K562 (cell line): ENCODE data around the gene BPI. TPM values are rescaled to one million over a fixed set of nuclear protein-coding genes. Genes with fewer than 3 reads are reported as not detected.
"Not testable (repeated sequence)": the region's sequence is repeated elsewhere in the genome, so short reads cannot be mapped to it uniquely, and the experiment has no call there.

ENCODE experiments used
- ATAC-seq: fragments of 200-7000 bp; cut with Tn5 transposase; 3 replicates; pipeline ENCODE4 v1.9.1; 2020; ENCODE audit warnings: moderate library complexity
- BruUV-seq: library from RNA; stranded (reverse); fragments of 400-500 nt; replicated peaks from 2 replicates; lab custom pipeline; 2021; lab: Mats Ljungman, UMichigan
- CTCF ChIA-PET: fragments of 300-600 bp; formaldehyde crosslinking; extraction: SDS; loops from one replicate; lab custom pipeline; 2021; ENCODE audit warnings: low intra/inter-chr PET ratio; lab: Yijun Ruan, JAX
- POLR2A ChIA-PET: fragments of 300-600, 350-650 bp; sonication (Branson Sonifier 250); formaldehyde crosslinking; extraction: SDS; loops from one replicate; lab custom pipeline; 2021; ENCODE audit warnings: antibody characterized with exemption, inconsistent platforms; lab: Yijun Ruan, JAX
- DNase-seq, 4 experiments: peaks; one replicate each; pipeline versions ENCODE4 v3.0.0 to v3.0.0-alpha.2; 2011 to 2018; ENCODE audit warnings: low spot score in 3 of 4, mixed read lengths in 3 of 4; ENCODE audit errors: extremely low read depth in 1 of 4
- FAIRE-seq: peaks from 2 replicates; lab custom pipeline; 2011; peaks lifted over from hg19 to GRCh38; lab: Jason Lieb, UNC
- H2AFZ ChIP-seq: 2 replicates; pipeline ENCODE4 v1.6.0; 2011; ENCODE audit warnings: low read depth, low read length, control low read depth, inconsistent platforms
- H3K27ac ChIP-seq: fragments of 200-600 bp; 3 replicates; pipeline ENCODE4 v1.8.0; 2011; ENCODE audit warnings: low read depth, mild to moderate bottlenecking, control low read depth, inconsistent platforms, low read length, moderate library complexity, mixed read lengths; ENCODE audit errors: extremely low read depth
- H3K27me3 ChIP-seq, 2 experiments: fragments of 300-600 bp in 1 of 2; 2 replicates in 1 of 2; 3 replicates in 1 of 2; pipeline versions ENCODE4 v1.6.0 to v1.8.0; 2011; ENCODE audit warnings: inconsistent platforms in 2 of 2, low read length in 2 of 2, mild to moderate bottlenecking in 1 of 2, mixed read lengths in 1 of 2, moderate library complexity in 1 of 2; ENCODE audit not compliant: control insufficient read depth in 2 of 2, insufficient read depth in 2 of 2
- H3K36me3 ChIP-seq: fragments of 300-600 bp; 3 replicates; pipeline ENCODE4 v1.8.0; 2011; ENCODE audit warnings: mild to moderate bottlenecking, low read length, inconsistent platforms; ENCODE audit not compliant: control insufficient read depth, insufficient read depth
- H3K4me1 ChIP-seq, 2 experiments: fragments of 200-600 bp in 1 of 2; replicated peaks in 1 of 2; 2 replicates in 1 of 2; 3 replicates in 1 of 2; pipeline versions ENCODE4 v1.5.1 to v1.8.0; 2011; ENCODE audit warnings: inconsistent platforms in 2 of 2, low read length in 2 of 2, mild to moderate bottlenecking in 1 of 2, mixed read lengths in 1 of 2, moderate library complexity in 1 of 2; ENCODE audit not compliant: control insufficient read depth in 2 of 2, insufficient read depth in 2 of 2
- H3K4me2 ChIP-seq: 2 replicates; pipeline ENCODE4 v1.6.1; 2011; ENCODE audit warnings: low read length, control low read depth, inconsistent platforms, mixed read lengths; ENCODE audit not compliant: insufficient read depth
- H3K4me3 ChIP-seq: fragments of 200-600 bp; sonication (generic), shearing (Covaris generic); 2 replicates; pipeline ENCODE4 v1.5.1; 2016; ENCODE audit warnings: control low read depth, inconsistent platforms
- H3K79me2 ChIP-seq: fragments of 200-600 bp; 3 replicates; pipeline ENCODE4 v1.8.0; 2011; ENCODE audit warnings: low read length, inconsistent platforms; ENCODE audit not compliant: control insufficient read depth, insufficient read depth
- H3K9ac ChIP-seq, 2 experiments: 2 replicates each; pipeline versions ENCODE4 v1.6.0 to v1.6.1; 2011; ENCODE audit warnings: low read depth in 2 of 2, low read length in 2 of 2, control low read depth in 1 of 2, inconsistent platforms in 1 of 2, mild to moderate bottlenecking in 1 of 2, mixed read lengths in 1 of 2; ENCODE audit not compliant: insufficient read depth in 1 of 2
- H3K9me1 ChIP-seq: one replicate; pipeline ENCODE4 v1.6.0; 2011; ENCODE audit warnings: inconsistent platforms, mild to moderate bottlenecking, low read length, moderate library complexity; ENCODE audit not compliant: control insufficient read depth, insufficient read depth
- H3K9me3 ChIP-seq: replicated peaks from 2 replicates; pipeline ENCODE4 v1.5.1; 2011; ENCODE audit warnings: low read depth, low read length, inconsistent platforms; ENCODE audit not compliant: control insufficient read depth, insufficient read depth
- H4K20me1 ChIP-seq: replicated peaks from 2 replicates; pipeline ENCODE4 v1.6.1; 2011; ENCODE audit warnings: low read length, inconsistent platforms, mixed read lengths; ENCODE audit not compliant: control insufficient read depth, insufficient read depth
- ZBTB40 ChIP-seq, 2 experiments: fragments of 450-650 bp in 1 of 2; sonication (generic) in 1 of 2; formaldehyde crosslinking in 1 of 2; IDR thresholded peaks; 2 replicates each; pipeline versions ENCODE4 v1.7.1 to v1.9.0; 2016 to 2022; ENCODE audit warnings: inconsistent platforms in 1 of 2, mild to moderate bottlenecking in 1 of 2, missing genetic modification reagents in 1 of 2
- WGBS: fragments of 100-300 bp; shearing (Covaris generic); methylation state at CpG from one replicate; pipeline ENCODE4 v1.1.6; 2016; ENCODE audit warnings: low coverage, mixed read lengths; ENCODE audit not compliant: insufficient coverage; ENCODE audit errors: missing lambda C conversion rate; 5-methylcytosine and 5-hydroxymethylcytosine counted together
- in situ Hi-C: fragments of 300-500 bp; cut with MboI; formaldehyde crosslinking; loops from 4 replicates; pipeline ENCODE4 v1.15.0; 2018; ENCODE audit warnings: inconsistent platforms, mixed read lengths
- intact Hi-C: fragments of 100-400 bp; cut with micrococcal nuclease; formaldehyde crosslinking; loops from 2 replicates; pipeline ENCODE4 v1.14.2; 2022
- polyA plus RNA-seq, 8 experiments: library from polyadenylated mRNA; depleted of rRNA in 4 of 8; stranded (reverse) in 5 of 8; unstranded in 3 of 8; fragments of >200 nt; fragmentation: Nextera tagmentation in 2 of 8; fragmentation: Illumina TruSeq in 1 of 8; extraction: Ambion mirVana in 2 of 8; extraction: Trizol in 1 of 8; gene quantifications; 2 replicates each; pipeline versions ENCODE4 v1.2.1 to v1.2.3, GENCODE V29; 2011 to 2014; ENCODE audit warnings: inconsistent platforms in 1 of 8, missing spikeins in 1 of 8
- total RNA-seq, 7 experiments: library from RNA; depleted of rRNA in 6 of 7; stranded (reverse); fragments of >200 nt in 6 of 7; fragmentation: Illumina TruSeq in 2 of 7; extraction: Trizol in 2 of 7; gene quantifications; 2 replicates each; pipeline versions ENCODE4 v1.2.1 to v1.2.3, GENCODE V29; 2011 to 2021; ENCODE audit warnings: low replicate concordance in 1 of 7

The BPI gene
- total and polyA plus RNA-seq, 9 of the 15 experiments (the other 6 are each of a cell fraction or from before 2014, with no cell fraction given): not detected

GRCh38 chr20:38339521-38339896 lies 35.6 kb downstream of the BPI start:
- CTCF ChIA-PET: interaction anchor here (1.0 to 2.7 kb wide), 2 partner anchors 69 to 70 kb away, joined by 3 to 53 read pairs; no protein-coding TSS in a partner anchor
- BruUV-seq; H3K4me3 ChIP-seq; H3K9me3 ChIP-seq; H2AFZ ChIP-seq; H3K9ac ChIP-seq; in situ Hi-C loops; H3K4me2 ChIP-seq; ATAC-seq; H3K9me1 ChIP-seq; H3K79me2 ChIP-seq; H3K27ac ChIP-seq; H3K36me3 ChIP-seq; FAIRE-seq; H4K20me1 ChIP-seq; POLR2A ChIA-PET; DNase-seq; TF ChIP-seq ZBTB40 (CRISPR knock-in tag; IDR thresholded peaks at IDR 0.05): not testable (repeated sequence)
- Histone ChIP-seq H3K27me3 (peaks cover 9 to 22% of the 10 kb centered on the region in 2 experiments; a peak in 3 of 5 replicates), H3K4me1 (peaks cover 15 to 25% of the 10 kb centered on the region in 2 experiments)
- intact Hi-C loops: loop anchor here (5.0 kb wide), 2 partner anchors 308 to 408 kb away; partner anchors contain the start of gene ACTR5
- 48% methylated on average over 8 of the region's 8 CpGs for WGBS
- peak; percentile 60; the same call in 1 of the 2 replicates for TF ChIP-seq ZBTB40 (IDR thresholded peaks at IDR 0.05)
